Measurements from ENCODE around the gene WDTC1. TPM values are rescaled to one million over a fixed set of nuclear protein-coding genes. Genes with fewer than 3 reads are reported as not detected.

WDTC1 gene
- total and polyA plus RNA-seq, 2 of the 8 experiments (the other 6 are each of a cell fraction or from before 2014, with no cell fraction given): 7.5 to 18.7 TPM

DNA sequence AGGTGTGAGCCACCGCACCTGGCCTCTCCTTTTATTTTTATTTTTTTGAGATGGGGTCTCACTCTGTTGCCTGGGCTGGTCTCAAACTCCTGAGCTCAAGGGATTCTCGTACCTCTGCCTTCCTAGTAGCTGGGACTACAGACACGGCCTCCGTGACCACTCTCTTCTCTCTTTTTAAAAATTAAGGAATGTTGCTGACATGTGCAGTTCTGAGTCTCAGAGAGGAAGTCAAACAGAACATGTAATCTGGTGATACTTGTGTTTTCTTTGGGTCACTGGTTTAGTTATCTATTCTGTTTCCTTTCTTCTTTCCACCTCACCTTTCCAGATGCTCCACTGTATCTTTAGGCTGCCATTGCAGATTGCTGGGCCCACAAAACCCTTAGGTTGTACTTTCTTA lies 2.7 kb downstream of the WDTC1 start:
- FAIRE-seq (no peak), DNase-seq (ENCODE audit: low read depth in 1 of 2, low spot score in 2 of 2) (no peak)
- H3K4me1 ChIP-seq (replicated peaks in 1 of 4; ENCODE audit: control insufficient read depth in 3 of 4, insufficient read depth in 4 of 4, low read length in 3 of 4): peaks cover 0 to 8% (median 6%) of the 10 kb centered on the region in 4 experiments; a peak in 5 of 7 replicates
- H3K23me2 ChIP-seq (ENCODE audit: low read depth, low read length): peaks cover 11% of the 10 kb centered on the region
- H3K23ac ChIP-seq (ENCODE audit: insufficient read length): no peak overlapping the region
- no peak overlapping the region for H2BK20ac ChIP-seq (ENCODE audit: low read length)
- peaks cover 0 to 4% of the 10 kb centered on the region in 2 experiments for H4K20me1 ChIP-seq (replicated peaks in 1 of 2; ENCODE audit: control insufficient read depth in 1 of 2, insufficient read depth in 2 of 2, low read length in 2 of 2)
- no peak overlapping the region for H2BK12ac ChIP-seq (ENCODE audit: low read depth, low read length)
- H3K4me2 ChIP-seq (ENCODE audit: insufficient read depth in 1 of 2, low read depth in 2 of 2, low read length in 2 of 2): no peak overlapping the region
- no peak overlapping the region for H4K5ac ChIP-seq (ENCODE audit: insufficient read length, low read depth, low read length)
- no peak overlapping the region for H3K27ac ChIP-seq (ENCODE audit: low read depth, low read length)
- no peak overlapping the region for H3K14ac ChIP-seq (ENCODE audit: insufficient read length)
- no peak overlapping the region for H2BK15ac ChIP-seq (ENCODE audit: low read length)
- no peak overlapping the region for H2BK5ac ChIP-seq (ENCODE audit: low read depth, low read length)
- peaks cover 0 to 3% (median 0%) of the 10 kb centered on the region in 4 experiments; a peak in 2 of 7 replicates for H3K27me3 ChIP-seq (replicated peaks in 1 of 4; ENCODE audit: control insufficient read depth in 3 of 4, extremely low read depth in 1 of 4, insufficient read depth in 3 of 4, low read length in 3 of 4)
- no peak overlapping the region for H3K9ac ChIP-seq (replicated peaks in 1 of 4; ENCODE audit: extremely low read depth in 1 of 4, low read depth in 3 of 4, low read length in 3 of 4)
- H2BK120ac ChIP-seq (replicated peaks; ENCODE audit: low read depth, low read length): no peak overlapping the region
- H3K79me2 ChIP-seq (ENCODE audit: control insufficient read depth in 1 of 2, insufficient read depth in 2 of 2, low read length in 2 of 2): 0 out of 4 replicates have a peak, but pooled peaks cover 0 to 3% of the 10 kb centered on the region in 2 experiments
- no peak overlapping the region for H2AFZ ChIP-seq (ENCODE audit: low read length)
- no peaks in the 10 kb centered on the region for H3K79me1 ChIP-seq (ENCODE audit: low read depth, low read length)
- WGBS, 2 experiments (ENCODE audit: extremely low coverage in 1 of 2, insufficient coverage in 1 of 2, insufficient read length in 1 of 2, insufficient replicate concordance in 2 of 2, low coverage in 1 of 2, low lambda C conversion rate in 2 of 2, missing lambda C conversion rate in 1 of 2): 86% methylated on average over 4 of the region's 4 CpGs; no CpG with 5 or more reads in 1 of the 2 experiments
- no peak overlapping the region for H3K4ac ChIP-seq (replicated peaks; ENCODE audit: insufficient read length, low read depth, low read length)
- H4K91ac ChIP-seq (replicated peaks; ENCODE audit: insufficient read length, low read length): no peak overlapping the region
- no peak overlapping the region for H3K4me3 ChIP-seq (ENCODE audit: extremely low read depth in 1 of 4, insufficient read depth in 2 of 4, low read depth in 3 of 4, low read length in 4 of 4)
- H4K8ac ChIP-seq (ENCODE audit: extremely low read depth, insufficient read depth, low read length): no peak overlapping the region
- no peak for TF ChIP-seq ASH2L (IDR thresholded peaks at IDR 0.05; ENCODE audit: low read length)
- no peak for TF ChIP-seq ZNF274 (IDR thresholded peaks at IDR 0.05; ENCODE audit: borderline replicate concordance, extremely low read depth, low read length)
- TF ChIP-seq TAF1 (IDR thresholded peaks at IDR 0.05; ENCODE audit: low read depth, low read length): no peak
- TF ChIP-seq SP4 (IDR thresholded peaks at IDR 0.05; ENCODE audit: low read length): no peak
- H3K18ac ChIP-seq (ENCODE audit: extremely low read depth, low read length): no peak overlapping the region
- H2AK5ac ChIP-seq (ENCODE audit: low read depth, low read length): no peak overlapping the region
- POLR2A ChIA-PET (ENCODE audit: partially characterized antibody): interaction anchor here (0.5 kb wide), 1 partner anchor 12 kb away, joined by 3 read pairs; no protein-coding TSS in a partner anchor
- H3K9me3 ChIP-seq (ENCODE audit: insufficient read depth in 2 of 2, low read depth in 1 of 2, low read length in 1 of 2): no peaks in the 10 kb centered on the region
- H3K36me3 ChIP-seq (ENCODE audit: control insufficient read depth in 2 of 4, insufficient read depth in 4 of 4, low read length in 3 of 4): no peaks in the 10 kb centered on the region
- H3K56ac ChIP-seq (replicated peaks; ENCODE audit: insufficient read length, low read depth, low read length): no peak overlapping the region
- CTCF ChIA-PET (ENCODE audit: partially characterized antibody): interaction anchor here (0.6 to 2.2 kb wide), 5 partner anchors 19 to 638 kb away, joined by 3 to 6 read pairs (median 3); no protein-coding TSS in a partner anchor
